ENCODE results near the gene FGF12.

GRCh38 chr3:192514081-192514753 lies 213.1 kb downstream of the FGF12 start:
- no peak for TF ChIP-seq ZNF274 (IDR thresholded peaks at IDR 0.05; ENCODE audit: low read depth, low read length)
- TF ChIP-seq SUZ12 (IDR thresholded peaks at IDR 0.05; ENCODE audit: extremely low read depth, insufficient read depth, insufficient read length), result no peak
- no peak for TF ChIP-seq YY1 (IDR thresholded peaks at IDR 0.05; ENCODE audit: insufficient read depth, insufficient read length)
